Right lobe of liver (tissue), 6 donors: ENCODE results near the gene DHX9. TPM values are rescaled to one million over a fixed set of nuclear protein-coding genes. Genes with fewer than 3 reads are reported as not detected.

Experiments
- ATAC-seq, 4 donors: fragments of 200-7000 bp; cut with Tn5 transposase; one replicate each; pipeline ENCODE4 v1.9.1; 2020; ENCODE audit warnings: mild to moderate bottlenecking in 4 of 4, moderate library complexity in 4 of 4
- DNase-seq, 3 donors: peaks; one replicate each; pipeline ENCODE4 v3.0.0-alpha.2; 2020
- H3K27ac ChIP-seq, 3 donors: fragments of 200-600 bp; one replicate each; pipeline ENCODE4 v1.8.0; 2022
- H3K27me3 ChIP-seq, 2 donors: fragments of 200-600 bp; one replicate each; pipeline ENCODE4 v1.8.0; 2022
- H3K36me3 ChIP-seq, 4 donors: fragments of 200-600 bp; sonication (generic) in 1 of 4; one replicate each; pipeline versions ENCODE4 v1.5.1 to v1.8.0; 2017 to 2022; ENCODE audit warnings: control low read depth in 1 of 4
- H3K4me1 ChIP-seq, 4 donors: fragments of 200-600 bp; sonication (generic) in 1 of 4; one replicate each; pipeline versions ENCODE4 v1.5.1 to v1.8.0; 2017 to 2022; ENCODE audit warnings: control low read depth in 1 of 4
- H3K4me3 ChIP-seq, 3 donors: fragments of 200-600 bp; one replicate each; pipeline ENCODE4 v1.8.0; 2022
- H3K9me3 ChIP-seq, 4 donors: fragments of 200-600 bp; sonication (generic) in 1 of 4; one replicate each; pipeline versions ENCODE4 v1.5.1 to v1.8.0; 2017 to 2022; ENCODE audit warnings: control low read depth in 1 of 4
- CTCF ChIP-seq, 4 donors: fragments of 200-600 bp in 3 of 4; fragments of 450-650 bp in 1 of 4; IDR thresholded peaks; one replicate each; pipeline versions ENCODE4 v1.5.1 to v1.8.0; 2016 to 2022; ENCODE audit warnings: antibody characterized with exemption in 4 of 4, mild to moderate bottlenecking in 2 of 4
- POLR2A ChIP-seq: fragments of 450-650 bp; IDR thresholded peaks from one replicate; pipeline ENCODE4 v1.6.1; 2017; ENCODE audit warnings: antibody characterized with exemption, mild to moderate bottlenecking
- WGBS: methylation state at CpG from one replicate; pipeline ENCODE4 v1.1.6; 2018; ENCODE audit warnings: low coverage, low lambda C conversion rate; ENCODE audit not compliant: insufficient coverage; ENCODE audit errors: missing lambda C conversion rate; 5-methylcytosine and 5-hydroxymethylcytosine counted together
- intact Hi-C, 2 donors: fragments of 100-400 bp; cut with DNase I; formaldehyde crosslinking; loops; one replicate each; pipeline versions ENCODE4 v1.11.2 to v1.14.1; 2022
- total RNA-seq, 6 experiments: library from RNA; depleted of rRNA in 2 of 6; stranded (reverse); fragments of >200 nt in 2 of 6; fragmentation: NEBNext Ultra II Directional in 3 of 6; extraction: Animal tissue kit (Norgen Biotek cat#: 25700) in 3 of 6; gene quantifications; one replicate each; pipeline versions ENCODE4 v1.1.0 to v1.2.4, GENCODE V29; 2016 to 2023
- donor health status: DM: no; HTN: yes; CAD: no.
- donor health status: DM: no; HTN: no; CAD: no.
- donor health status: DM: no; HTN: no; CAD: no.
- donor health status: DM: no; HTN: yes; CAD: no.
- donor health status: DM: no; HTN: yes; CAD: no.

The DHX9 gene
- total RNA-seq, 6 experiments from 2014 or later, result 32.6 to 51.0 (median 39.5) TPM

GRCh38 chr1:182913401-182913800 lies 74.3 kb downstream of the DHX9 start:
- 93% methylated on average over 3 of the region's 3 CpGs for WGBS
- intact Hi-C loops, result no loop called here
- DNase-seq, result no peak
- Histone ChIP-seq H3K36me3 (no peaks in the 10 kb centered on the region), H3K9me3 (no peaks in the 10 kb centered on the region), H3K4me3 (no peak overlapping the region), H3K27me3 (no peaks in the 10 kb centered on the region), H3K4me1 (no peaks in the 10 kb centered on the region), H3K27ac (no peak overlapping the region)
- TF ChIP-seq POLR2A, result no peak
- TF ChIP-seq CTCF (IDR thresholded peaks at IDR 0.05), result no peak
- no peak for ATAC-seq

GRCh38 chr1:182917378-182917777 lies 78.2 kb downstream of the DHX9 start:
- no peak for TF ChIP-seq CTCF (IDR thresholded peaks at IDR 0.05)
- TF ChIP-seq POLR2A, result no peak
- DNase-seq (no peak), ATAC-seq (no peak)
- H3K36me3 ChIP-seq, result no peaks in the 10 kb centered on the region
- H3K4me3 ChIP-seq, result no peak overlapping the region
- no peak overlapping the region for H3K27ac ChIP-seq
- H3K4me1 ChIP-seq, result no peaks in the 10 kb centered on the region
- intact Hi-C loops, result no loop called here
- no peaks in the 10 kb centered on the region for H3K27me3 ChIP-seq
- H3K9me3 ChIP-seq, result no peaks in the 10 kb centered on the region
- WGBS, result no CpG with 5 or more reads among the region's 3 CpGs

- TF ChIP-seq POLR2A, result no peak
- no peak for TF ChIP-seq CTCF (IDR thresholded peaks at IDR 0.05)
- H3K4me3 ChIP-seq, result no peak overlapping the region
- no peak overlapping the region for H3K27ac ChIP-seq
- H3K9me3 ChIP-seq, result no peaks in the 10 kb centered on the region
- no peak for DNase-seq
- intact Hi-C loops, result no loop called here
- H3K27me3 ChIP-seq, result no peaks in the 10 kb centered on the region
- H3K36me3 ChIP-seq, result no peaks in the 10 kb centered on the region
- no peak for ATAC-seq
- 78% methylated on average over 1 of the region's 1 CpG for WGBS
- no peaks in the 10 kb centered on the region for H3K4me1 ChIP-seq
These were observed 86.5 kb downstream of the DHX9 start for GRCh38 chr1:182925661-182926060.

GRCh38 chr1:182927693-182928433 lies 88.7 kb downstream of the DHX9 start:
- H3K4me1 ChIP-seq, result no peaks in the 10 kb centered on the region
- no peaks in the 10 kb centered on the region for H3K27me3 ChIP-seq
- 67% methylated on average over 1 of the region's 1 CpG for WGBS
- intact Hi-C loops, result no loop called here
- no peak overlapping the region for H3K27ac ChIP-seq
- TF ChIP-seq CTCF (IDR thresholded peaks at IDR 0.05), result no peak
- H3K4me3 ChIP-seq, result no peak overlapping the region
- DNase-seq, result no peak
- no peaks in the 10 kb centered on the region for H3K36me3 ChIP-seq
- no peaks in the 10 kb centered on the region for H3K9me3 ChIP-seq
- no peak for ATAC-seq
